NCI-H146 treated with DMSO at 0.1 percent for 48 hours (cell line): ENCODE results near the gene KAT2B.

Source experiments
- DNase-seq: peaks from one replicate; lab custom pipeline; 2025; ENCODE audit not compliant: unreplicated experiment; lab: John Stamatoyannopoulos, UW

KAT2B gene

DNA sequence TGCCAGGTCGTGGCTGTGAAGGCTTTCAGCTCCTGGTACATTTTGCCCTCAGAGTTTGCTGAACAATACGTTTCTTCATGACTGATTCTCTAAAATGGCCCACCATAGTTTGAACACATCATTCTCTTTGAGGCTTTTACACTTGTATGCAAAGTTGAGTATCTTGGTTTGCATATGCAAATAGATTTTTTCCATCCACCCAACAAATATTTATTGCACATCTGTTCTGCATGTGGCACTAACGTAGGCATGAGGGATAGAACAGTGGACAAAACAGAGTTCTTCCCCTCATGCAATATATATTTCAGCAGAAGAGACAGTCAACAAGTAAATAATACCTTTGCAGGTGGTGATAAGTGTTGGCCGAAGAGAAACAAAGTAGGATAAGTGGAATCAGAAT is 55.2 kb downstream of the KAT2B start:
- no peak for DNase-seq

DNA sequence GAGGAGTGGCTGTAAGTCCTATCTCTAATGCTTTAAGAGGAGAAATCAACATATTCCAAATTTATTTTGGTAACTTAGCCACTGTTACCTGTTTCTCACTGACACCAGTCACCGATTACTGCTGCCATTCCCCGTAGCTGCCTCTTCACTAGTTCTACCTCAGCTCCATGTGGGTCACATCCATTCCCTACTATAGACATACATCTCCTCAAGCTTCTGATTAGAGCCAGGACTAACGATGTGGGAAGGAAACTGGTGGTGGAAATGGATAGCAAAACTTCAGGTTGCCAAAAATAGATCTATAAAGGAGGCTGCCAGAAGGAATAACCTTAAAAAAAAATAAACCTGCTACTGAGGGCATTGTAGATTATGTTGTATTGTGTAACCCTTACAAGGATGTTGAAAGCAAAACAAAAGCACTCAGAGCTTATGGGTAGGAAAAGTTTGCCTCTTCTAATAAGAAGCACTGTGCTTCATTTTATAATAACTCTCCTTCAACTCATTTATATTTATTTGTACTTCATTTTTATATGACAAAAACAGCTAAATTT is 56.0 kb downstream of the KAT2B start:
- DNase-seq = no peak

DNA sequence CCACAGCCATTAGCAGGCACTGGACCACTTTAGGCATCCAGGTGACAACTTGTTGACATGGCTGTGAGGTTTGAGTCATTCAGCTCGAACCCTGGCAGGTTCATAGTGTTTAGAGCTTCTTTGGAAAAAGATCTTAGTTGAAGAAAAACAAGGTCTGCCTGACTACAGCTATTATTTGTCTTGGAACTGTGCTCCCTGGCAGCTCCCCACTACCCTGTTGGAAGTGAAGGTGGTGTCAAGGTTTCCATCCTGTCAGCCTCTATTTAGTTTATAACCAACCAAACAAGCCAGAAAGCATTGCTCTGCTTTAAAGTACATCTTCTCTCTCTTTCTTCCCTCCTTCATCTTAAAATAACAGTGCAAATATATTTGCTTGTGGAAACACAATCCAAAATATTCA is 56.8 kb downstream of the KAT2B start:
- no peak for DNase-seq

DNA sequence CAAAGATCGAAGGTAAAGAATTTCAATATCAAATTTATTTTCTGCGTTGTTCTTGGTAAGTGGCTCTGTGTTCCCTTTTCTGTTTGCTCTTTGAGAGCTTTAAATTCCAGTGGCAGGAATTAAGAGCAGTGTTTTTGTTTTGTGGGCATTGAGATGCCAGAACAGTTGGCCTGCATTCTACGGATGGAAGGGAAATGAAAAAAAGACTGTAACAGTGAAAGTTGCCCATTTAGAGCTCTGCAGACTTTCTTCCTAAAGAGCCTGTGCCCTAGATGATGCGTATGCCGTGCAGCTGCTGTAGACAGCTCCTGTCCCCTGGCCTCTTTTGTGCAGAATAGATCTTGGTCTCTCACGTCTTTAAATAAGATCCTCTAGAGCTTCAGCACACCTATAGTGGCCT is 58.8 kb downstream of the KAT2B start:
- DNase-seq = no peak

DNA sequence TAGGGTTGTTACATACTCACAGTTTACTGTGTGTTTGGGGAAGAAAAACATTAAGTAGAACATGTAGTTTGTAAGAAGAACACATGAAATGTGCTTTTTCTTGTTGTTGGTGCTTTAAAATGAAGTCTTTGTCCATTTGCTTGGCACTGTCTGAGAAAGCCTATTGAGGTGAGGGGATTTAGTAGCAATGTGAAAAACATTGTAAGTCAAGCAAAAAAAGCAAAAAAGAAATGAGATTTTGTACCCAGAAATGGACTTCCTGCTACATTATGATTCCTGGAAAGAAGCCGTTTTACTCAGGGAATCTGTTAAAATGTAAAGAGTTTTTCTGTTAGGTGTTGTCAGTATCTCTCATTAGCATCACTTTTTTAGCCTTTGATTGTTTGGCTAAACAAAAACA is 59.9 kb downstream of the KAT2B start:
- no peak for DNase-seq

DNA sequence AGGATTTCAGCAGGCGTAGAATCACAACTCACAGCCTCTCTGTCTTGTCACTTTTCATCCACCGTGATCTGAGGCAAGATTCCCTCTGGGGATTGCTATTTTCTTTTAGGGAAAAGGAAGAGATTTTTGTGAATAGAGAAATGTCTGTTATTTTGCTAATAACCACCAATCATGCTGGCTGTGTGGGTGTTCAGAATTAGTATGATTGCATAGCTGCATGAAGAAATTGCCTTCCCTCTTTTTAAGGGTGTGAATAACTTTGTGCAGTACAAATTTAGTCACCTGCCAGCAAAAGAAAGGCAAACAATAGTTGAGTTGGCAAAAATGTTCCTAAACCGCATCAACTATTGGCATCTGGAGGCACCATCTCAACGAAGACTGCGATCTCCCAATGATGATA is 60.8 kb downstream of the KAT2B start:
- no peak for DNase-seq

DNA sequence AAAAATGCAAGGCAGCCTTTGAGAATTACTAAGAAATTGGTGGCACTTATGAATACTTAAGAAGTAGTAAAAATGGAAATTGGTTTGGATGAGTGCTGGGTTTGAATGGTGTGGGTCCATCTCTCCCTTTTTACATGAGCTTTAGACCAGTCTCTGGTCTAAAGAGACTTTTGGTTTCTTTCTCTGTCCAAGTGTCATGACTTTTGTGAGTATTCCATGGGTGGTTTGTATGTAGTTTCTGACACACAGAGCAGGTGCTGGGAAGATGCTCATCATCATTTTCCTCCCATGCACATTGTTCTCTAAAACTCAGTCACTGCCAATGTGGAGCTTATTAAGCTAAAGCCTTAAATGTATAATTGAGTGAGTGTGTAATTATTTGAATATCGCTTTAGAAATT is 63.5 kb downstream of the KAT2B start:
- DNase-seq = no peak

DNA sequence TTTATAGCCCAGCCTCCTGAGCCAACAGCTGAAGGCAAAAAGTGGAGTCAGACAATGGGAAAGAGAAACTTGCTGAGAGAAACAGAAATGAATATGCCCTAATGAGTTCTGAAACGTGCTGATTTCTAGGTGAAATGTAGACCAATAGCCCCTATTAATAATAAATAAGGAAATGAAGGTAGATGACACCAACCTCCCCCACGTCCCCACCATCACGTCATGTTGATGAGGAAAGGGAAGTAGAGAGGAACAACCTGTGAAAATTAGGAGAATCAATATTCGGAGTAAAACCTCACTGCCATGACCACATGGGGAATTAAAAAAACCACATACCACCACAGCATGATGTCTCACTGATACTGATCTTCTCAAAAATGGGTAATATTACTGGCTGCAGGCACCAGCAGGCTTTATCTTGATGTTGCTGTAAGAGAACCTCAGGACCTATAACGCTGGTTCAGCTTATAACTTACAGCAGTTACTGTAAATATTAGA is 64.0 kb downstream of the KAT2B start:
- no peak for DNase-seq

DNA sequence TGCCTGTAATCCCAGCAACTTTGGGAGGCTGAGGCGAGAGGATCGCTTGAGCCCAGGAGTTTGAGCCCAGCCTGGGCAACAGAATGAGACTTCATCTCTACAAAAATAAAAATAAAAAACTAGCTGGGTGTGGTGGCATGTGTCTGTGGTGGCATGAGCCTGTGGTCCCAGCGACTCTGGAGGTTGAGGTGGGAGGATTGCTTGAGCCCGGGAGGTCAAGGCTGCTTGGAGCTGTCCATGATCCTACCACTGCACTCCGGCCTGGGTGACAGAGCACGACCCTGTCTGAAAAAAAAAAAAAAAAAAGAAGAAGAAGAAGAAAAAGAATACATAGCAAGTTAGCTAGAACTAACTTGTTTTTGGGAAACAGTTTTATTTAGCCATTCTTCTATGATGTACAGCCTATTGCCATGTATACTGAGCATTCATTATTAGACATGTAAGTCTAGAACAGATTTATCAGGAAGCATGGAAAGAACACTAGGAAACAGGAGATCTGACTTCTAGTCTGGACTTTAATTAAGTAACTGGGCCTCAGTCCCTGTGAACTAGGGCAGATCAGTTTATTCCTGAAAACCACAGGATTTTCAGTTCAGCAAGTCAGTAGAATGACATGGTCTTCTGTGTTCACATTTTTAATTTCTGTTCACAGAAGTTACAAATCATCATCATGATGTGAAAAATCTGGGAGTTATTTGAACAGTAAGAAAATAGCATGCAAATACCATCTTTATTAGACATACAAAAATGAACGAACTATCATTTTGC is 65.5 kb downstream of the KAT2B start:
- DNase-seq = no peak

DNA sequence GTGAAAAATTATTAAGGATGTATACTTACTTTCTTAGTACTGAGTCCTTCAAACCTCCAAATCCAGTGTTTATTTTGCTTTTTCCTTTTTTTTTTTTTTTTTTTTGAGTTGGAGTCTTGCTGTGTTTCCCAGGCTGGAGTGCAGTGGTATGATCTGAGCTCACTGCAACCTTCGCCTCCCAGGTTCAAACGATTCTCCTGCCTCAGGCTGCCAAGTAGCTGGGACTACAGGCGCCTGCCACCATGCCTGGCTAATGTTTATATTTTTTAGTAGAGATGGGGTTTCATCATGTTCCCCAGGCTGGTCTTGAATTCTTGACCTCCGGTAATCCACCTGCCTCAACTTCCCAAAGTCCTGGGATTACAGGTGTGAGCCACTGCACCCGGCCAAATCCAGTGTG is 67.5 kb downstream of the KAT2B start:
- DNase-seq = no peak

DNA sequence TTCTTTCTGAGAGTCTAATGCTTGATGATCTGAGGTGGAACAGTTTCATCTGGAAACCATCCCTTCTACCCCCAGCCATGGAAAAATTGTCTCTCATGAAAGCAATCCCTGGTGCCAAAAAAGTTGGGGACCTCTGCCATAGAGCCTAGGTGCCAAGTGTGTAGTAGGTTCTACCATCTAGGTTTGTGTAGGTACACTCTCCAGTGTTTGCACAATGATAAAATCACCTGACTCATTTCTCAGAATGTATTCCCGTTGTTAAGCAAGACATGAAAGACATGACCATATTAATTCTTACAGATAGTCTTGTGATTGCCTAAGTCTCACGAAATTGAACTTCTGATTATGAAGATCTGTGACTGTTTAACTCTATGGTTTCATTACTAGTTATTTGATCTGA is 68.6 kb downstream of the KAT2B start:
- no peak for DNase-seq

DNA sequence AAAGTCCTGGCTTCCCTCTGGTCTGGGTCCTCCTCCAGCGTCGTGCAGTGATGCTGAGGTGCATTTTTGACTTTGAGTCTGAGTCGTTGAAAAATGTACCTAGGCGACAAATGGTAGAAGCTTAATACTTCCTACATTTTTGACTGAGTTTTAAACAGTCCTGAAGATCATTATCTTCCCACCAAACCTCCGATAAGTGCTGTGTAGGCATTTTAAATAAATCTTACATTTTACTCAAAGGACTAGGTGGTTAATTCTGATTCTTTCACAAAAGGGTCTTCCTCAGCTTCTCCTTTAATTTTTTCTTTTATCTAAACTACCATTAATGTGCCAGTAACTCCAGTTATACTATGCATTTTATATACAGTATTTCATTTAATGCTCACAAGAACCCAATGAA is 70.6 kb downstream of the KAT2B start:
- no peak for DNase-seq

DNA sequence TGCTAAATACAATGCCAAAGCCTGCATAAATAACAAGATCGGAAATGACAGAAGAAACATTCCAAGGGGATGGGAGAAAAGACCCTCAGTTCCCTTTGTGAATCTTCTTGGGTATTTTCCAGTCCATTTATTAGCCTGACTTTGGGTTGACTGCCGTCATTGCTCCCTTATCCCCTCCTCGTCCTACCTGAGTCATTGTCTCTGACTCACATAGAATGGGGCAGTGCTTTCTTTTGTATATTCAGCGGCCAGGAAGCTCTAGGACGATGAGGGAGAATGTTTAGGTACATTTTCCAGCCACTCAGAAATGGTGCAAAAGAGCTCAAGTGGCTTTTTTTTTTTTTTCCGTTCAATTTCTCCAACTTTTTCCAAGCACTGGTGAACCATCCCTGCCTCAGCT is 71.6 kb downstream of the KAT2B start:
- DNase-seq = no peak

DNA sequence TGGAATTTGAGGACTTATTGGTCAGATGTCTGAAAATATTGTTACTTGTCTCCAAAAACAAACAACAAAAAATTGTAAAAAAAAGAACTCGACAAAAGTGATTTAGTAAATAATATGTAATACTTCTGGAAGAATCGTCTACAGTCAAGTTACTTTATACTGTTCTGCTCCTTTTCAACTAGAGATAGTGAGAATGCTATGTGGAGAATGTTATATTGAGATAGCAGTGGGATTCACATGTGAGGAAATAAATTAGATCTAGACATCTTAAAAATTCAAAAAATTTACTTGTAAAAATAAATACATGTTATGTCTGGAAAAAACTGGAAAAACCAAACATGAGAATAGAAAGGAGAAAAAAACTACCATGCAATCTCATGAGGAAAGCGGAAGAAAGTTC is 80.8 kb downstream of the KAT2B start:
- DNase-seq = no peak

DNA sequence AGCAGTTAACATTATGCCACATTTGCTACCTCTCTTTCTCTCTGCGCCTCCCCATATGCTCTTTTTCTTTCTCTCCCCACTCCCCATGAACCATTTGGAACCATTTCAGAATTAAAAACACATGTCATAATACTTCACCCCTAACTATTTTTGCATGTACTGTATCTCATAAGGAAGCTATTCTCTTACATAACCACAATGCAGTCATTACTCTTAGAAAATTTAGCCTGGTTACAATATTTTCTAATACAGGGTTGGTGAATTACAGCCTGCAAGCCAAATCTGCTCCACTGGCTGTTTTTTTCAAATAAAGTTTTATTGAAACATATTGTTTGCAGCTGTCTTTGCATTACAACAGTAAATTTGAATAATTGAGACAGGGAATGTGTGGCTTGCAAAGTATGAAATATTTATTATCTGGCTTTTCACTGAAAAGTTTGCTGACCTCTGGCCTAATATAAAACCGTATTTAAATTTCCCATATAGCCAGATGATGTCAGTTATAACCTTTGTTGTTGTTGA is 82.9 kb downstream of the KAT2B start:
- DNase-seq = no peak

DNA sequence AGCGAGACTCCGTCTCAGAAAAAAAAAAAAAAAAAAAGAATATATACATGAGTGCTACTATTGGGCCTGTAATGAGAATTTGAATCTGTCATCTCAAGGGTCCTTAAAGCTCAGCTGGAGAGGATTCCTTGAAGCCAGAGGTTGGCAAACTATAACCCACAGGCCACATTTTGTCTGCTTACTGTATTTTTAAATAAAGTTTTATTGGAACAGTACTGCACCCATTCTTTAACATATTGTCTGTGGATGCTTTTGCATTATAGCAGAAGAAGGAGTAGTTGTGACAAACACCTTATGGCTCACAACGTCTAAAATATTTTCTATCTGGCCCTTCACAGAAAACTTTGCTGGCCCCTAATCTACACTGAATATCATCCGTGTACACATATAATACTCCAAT is 85.0 kb downstream of the KAT2B start:
- DNase-seq = no peak

DNA sequence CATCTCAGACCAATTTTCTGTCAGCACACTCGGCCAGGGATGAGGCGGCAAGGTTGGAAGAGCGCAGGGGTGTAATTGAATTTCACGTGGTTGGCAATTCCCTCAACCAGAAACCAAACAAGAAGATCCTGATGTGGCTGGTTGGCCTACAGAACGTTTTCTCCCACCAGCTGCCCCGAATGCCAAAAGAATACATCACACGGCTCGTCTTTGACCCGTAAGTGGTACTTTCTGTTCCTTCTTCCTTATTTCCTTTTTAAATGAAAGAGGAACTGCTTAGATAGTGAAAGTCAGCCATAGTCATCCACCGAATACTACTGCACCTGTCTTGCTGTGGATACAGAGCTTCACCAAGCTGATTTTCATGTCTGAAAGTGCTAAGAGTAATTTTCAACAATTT is 85.7 kb downstream of the KAT2B start:
- DNase-seq = no peak

DNA sequence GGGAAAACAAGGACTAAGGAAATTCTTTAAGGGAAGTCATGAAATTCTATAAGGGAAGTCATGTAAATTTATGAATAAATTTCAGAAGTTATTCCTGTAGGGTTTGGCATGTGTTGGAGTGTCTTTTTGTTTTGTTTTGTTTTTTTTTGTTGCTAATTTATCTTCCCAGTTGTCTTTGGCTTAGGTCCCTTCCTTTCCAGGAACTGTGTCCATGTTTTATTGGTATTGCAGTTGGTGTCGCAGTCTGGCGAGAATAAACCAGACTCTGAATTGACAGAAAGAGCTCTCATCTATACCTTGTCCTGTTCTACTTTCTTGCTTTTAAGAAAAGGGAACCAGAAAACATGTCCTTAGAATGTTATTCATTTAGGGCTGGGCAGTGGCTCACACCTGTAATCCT is 88.1 kb downstream of the KAT2B start:
- DNase-seq = no peak

DNA sequence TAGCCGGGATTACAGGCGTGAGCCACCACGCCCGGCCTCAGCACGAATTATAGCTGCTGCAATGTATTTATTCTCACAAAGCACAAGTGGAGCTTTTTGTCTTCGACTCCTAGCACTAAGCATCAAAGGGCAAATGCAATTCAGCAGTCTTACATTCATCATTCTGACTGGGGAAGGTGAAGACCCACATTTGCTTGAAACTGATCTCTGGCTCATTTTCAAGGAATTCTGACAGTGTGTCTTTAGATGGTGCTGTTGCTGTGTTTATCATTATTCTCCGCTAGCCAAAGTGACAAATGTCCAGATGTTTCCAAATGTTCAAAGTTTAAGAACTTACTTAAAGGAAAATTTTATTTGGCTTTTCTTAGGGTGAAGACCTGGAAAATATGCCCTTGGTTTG is 89.9 kb downstream of the KAT2B start:
- DNase-seq = no peak

DNA sequence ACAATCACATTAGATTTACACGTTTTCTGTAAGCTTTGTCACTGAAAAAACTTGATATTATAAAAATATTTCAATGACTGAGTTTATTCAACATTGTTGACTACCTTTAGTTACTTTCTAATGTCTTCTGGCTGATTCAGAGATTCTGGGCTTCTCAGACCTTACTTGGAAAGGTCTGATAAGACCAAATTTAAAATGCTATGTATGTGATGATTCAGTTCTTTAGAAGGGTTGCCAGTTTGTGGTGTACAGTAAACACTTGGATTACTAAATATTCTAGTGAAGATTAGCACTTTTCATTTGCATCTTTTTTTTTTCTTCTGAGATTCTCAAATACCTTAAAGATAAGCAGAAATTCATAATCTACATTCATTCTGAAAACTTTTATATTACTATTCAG is 96.0 kb downstream of the KAT2B start:
- DNase-seq = no peak

DNA sequence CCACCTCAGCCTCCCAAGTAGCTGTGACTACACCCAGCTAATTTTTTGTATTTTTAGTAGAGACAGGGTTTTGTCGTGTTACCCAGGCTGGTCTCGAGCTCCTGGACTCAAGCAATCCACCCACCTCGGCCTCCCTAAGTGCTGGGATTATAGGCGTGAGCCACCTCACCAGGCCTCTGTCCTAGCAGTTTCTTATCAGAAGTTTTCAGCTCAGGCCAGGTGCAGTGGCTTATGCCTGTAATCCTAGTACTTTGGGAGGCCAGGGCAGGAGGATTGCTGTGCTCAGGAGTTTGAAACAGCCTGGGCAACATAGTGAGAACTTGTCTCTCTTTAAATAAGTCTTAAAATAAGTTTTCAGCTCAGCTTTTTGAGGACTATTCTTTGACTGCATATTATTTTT is 97.4 kb downstream of the KAT2B start:
- DNase-seq = no peak

DNA sequence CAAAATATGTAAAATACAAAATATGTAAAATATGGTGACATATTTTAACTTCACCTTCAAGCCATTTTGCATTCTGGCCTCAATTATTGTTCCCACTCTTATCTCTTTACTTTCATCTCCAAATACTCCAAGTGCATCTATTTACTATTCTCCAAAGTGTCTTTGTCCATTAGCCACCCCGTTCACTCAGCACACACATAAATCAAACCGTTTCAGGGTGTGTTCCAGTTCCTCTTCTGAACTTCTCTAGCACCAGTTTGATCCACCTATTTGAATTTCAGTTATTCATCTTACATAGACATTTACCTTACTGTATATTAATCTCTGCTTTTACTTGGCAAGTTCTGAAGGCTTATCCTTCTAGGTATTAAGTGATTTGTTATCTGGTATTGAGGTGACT is 100.6 kb downstream of the KAT2B start:
- DNase-seq = no peak

DNA sequence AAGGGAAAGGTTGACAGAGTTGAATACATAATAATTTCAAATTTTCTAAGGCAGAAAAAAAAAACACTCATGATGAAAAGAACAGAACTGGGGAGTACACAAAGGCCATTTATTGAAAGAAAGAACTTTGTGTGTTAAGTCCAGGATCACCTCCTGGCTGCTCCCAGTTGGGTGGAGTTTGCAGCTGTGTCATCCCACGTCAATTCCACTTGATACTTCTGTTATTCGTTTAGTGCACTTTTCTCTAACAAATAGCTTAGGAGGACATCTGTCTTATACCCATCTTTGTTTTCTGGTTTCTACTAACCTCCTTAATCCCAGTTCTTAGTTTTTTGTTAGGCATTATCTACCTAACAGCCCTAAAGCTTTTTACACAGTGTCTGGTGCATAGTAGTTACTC is 101.1 kb downstream of the KAT2B start:
- no peak for DNase-seq
